Measurements from ENCODE around the gene RHOT2. TPM values are rescaled to one million over a fixed set of nuclear protein-coding genes. Genes with fewer than 3 reads are reported as not detected.

Gene RHOT2
- total and polyA plus RNA-seq, 9 of the 15 experiments (the other 6 are each of a cell fraction or from before 2014, with no cell fraction given), result 5.0 to 373 (median 112) TPM

GRCh38 chr16:622920-623280 is 45.0 kb upstream of the RHOT2 start (continued):
- TF ChIP-seq CBX3 (IDR thresholded peaks at IDR 0.05; ENCODE audit: borderline replicate concordance in 1 of 2, low read length in 2 of 2) (no peak), TRIM24 (IDR thresholded peaks at IDR 0.05) (no peak), U2AF1 (optimal IDR thresholded peaks at IDR 0.05; ENCODE audit: low read depth, low read length) (no peak), HNRNPL (IDR thresholded peaks at IDR 0.05; ENCODE audit: low read depth, low read length) (no peak), PHTF2 (CRISPR knock-in tag; IDR thresholded peaks at IDR 0.05) (no peak), TBL1XR1 (IDR thresholded peaks at IDR 0.05; ENCODE audit: low read length in 2 of 2) (no peak), CBX8 (IDR thresholded peaks at IDR 0.05; ENCODE audit: borderline replicate concordance, extremely low read depth, low read depth, low read length, poor library complexity, severe bottlenecking) (no peak), POLR2G (IDR thresholded peaks at IDR 0.05; ENCODE audit: low read depth, low read length) (peak; percentile 3; the same call in 1 of the 2 replicates), SPI1 (IDR thresholded peaks at IDR 0.05; ENCODE audit: borderline replicate concordance, low read depth, low read length) (no peak), ARID3B (CRISPR knock-in tag; IDR thresholded peaks at IDR 0.05; ENCODE audit: borderline replicate concordance) (no peak), MAFG (tag; conservative IDR thresholded peaks at IDR 0.05) (no peak), FOXO4 (CRISPR knock-in tag; IDR thresholded peaks at IDR 0.05) (no peak), RBM34 (IDR thresholded peaks at IDR 0.05; ENCODE audit: borderline replicate concordance, insufficient read depth, low read length) (no peak), ARID1B (IDR thresholded peaks at IDR 0.05) (no peak), ZNF282 (CRISPR knock-in tag; IDR thresholded peaks at IDR 0.05) (no peak), YY1 (IDR thresholded peaks at IDR 0.05; ENCODE audit: borderline replicate concordance in 1 of 3, control insufficient read depth in 1 of 3, extremely low read depth in 1 of 3, insufficient read depth in 3 of 3, insufficient read length in 1 of 3, insufficient replicate concordance in 2 of 3, low read depth in 1 of 3, low read length in 2 of 3) (peak in 1 of 3 experiments; percentile 12), ZNF253 (CRISPR knock-in tag; conservative IDR thresholded peaks at IDR 0.05) (no peak), PURB (CRISPR knock-in tag; IDR thresholded peaks at IDR 0.05; ENCODE audit: low read depth) (no peak), MTA2 (IDR thresholded peaks at IDR 0.05; ENCODE audit: low read depth) (no peak), CCNT2 (IDR thresholded peaks at IDR 0.05; ENCODE audit: borderline replicate concordance, extremely low read depth, insufficient read length, low read depth, low read length) (no peak), TAF15 (IDR thresholded peaks at IDR 0.05; ENCODE audit: low read depth, low read length) (no peak), MITF (IDR thresholded peaks at IDR 0.05) (no peak)

Data from K562 (cell line).